ENCODE data around the gene STUM. TPM values are rescaled to one million over a fixed set of nuclear protein-coding genes. Genes with fewer than 3 reads are reported as not detected.

Gene STUM
- total and polyA plus RNA-seq, 10 of the 15 experiments (the other 5 are each of a cell fraction or from before 2014, with no cell fraction given) = under 0.01 to 0.15 (median 0.09) TPM; not detected in 5

GRCh38 chr1:226633541-226634165 lies 85.1 kb downstream of the STUM start (continued):
- TF ChIP-seq, protein P1, sequence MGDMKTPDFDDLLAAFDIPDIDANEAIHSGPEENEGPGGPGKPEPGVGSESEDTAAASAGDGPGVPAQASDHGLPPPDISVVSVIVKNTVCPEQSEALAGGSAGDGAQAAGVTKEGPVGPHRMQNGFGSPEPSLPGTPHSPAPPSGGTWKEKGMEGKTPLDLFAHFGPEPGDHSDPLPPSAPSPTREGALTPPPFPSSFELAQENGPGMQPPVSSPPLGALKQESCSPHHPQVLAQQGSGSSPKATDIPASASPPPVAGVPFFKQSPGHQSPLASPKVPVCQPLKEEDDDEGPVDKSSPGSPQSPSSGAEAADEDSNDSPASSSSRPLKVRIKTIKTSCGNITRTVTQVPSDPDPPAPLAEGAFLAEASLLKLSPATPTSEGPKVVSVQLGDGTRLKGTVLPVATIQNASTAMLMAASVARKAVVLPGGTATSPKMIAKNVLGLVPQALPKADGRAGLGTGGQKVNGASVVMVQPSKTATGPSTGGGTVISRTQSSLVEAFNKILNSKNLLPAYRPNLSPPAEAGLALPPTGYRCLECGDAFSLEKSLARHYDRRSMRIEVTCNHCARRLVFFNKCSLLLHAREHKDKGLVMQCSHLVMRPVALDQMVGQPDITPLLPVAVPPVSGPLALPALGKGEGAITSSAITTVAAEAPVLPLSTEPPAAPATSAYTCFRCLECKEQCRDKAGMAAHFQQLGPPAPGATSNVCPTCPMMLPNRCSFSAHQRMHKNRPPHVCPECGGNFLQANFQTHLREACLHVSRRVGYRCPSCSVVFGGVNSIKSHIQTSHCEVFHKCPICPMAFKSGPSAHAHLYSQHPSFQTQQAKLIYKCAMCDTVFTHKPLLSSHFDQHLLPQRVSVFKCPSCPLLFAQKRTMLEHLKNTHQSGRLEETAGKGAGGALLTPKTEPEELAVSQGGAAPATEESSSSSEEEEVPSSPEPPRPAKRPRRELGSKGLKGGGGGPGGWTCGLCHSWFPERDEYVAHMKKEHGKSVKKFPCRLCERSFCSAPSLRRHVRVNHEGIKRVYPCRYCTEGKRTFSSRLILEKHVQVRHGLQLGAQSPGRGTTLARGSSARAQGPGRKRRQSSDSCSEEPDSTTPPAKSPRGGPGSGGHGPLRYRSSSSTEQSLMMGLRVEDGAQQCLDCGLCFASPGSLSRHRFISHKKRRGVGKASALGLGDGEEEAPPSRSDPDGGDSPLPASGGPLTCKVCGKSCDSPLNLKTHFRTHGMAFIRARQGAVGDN (IDR thresholded peaks at IDR 0.05) = no peak

DNA sequence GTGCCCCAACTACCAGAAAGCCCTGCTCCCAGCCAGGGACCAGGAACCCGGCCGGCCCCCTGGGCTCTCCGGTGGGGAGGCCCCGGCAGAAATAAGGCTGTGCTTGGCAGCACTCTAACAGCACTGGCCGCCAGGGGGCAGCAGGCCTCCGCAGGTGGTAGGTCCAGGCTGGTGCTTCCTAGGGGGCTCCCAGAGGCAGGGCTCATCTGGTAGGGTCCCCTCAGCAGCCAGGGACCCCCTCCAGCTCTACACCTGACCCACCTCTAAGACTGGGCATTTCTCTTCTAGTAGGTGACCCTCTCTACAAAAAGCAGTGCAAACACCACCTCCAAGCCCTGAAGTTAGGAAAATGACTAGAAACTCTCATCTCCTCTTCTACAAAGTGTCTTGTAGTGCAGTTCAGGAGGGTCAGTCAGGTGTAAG lies 85.6 kb downstream of the STUM start:
- BruUV-seq (replicated peaks) = no TSS peak
- RAD21 ChIA-PET (ENCODE audit: unreplicated experiment) = interaction anchor here (0.9 to 4.9 kb wide), 12 partner anchors 9 to 249 kb away, joined by 3 to 42 read pairs (median 8); partner anchors contain the start of gene ITPKB
- Histone ChIP-seq H3K4me3 (no peak overlapping the region), H2AFZ (ENCODE audit: control insufficient read depth, low read depth, low read length) (no peak overlapping the region), H3K4me2 (ENCODE audit: control insufficient read depth, insufficient read depth) (no peak overlapping the region), H3K9ac (ENCODE audit: control insufficient read depth, insufficient read depth, low read length) (no peak overlapping the region), H3K9me3 (replicated peaks; ENCODE audit: control insufficient read depth, insufficient read depth, low read length) (no peaks in the 10 kb centered on the region), H3K27me3 (replicated peaks in 1 of 2; ENCODE audit: control insufficient read depth in 2 of 2, insufficient read depth in 2 of 2, low read length in 1 of 2) (no peaks in the 10 kb centered on the region), H3K79me2 (ENCODE audit: control insufficient read depth, insufficient read depth, low read length) (no peaks in the 10 kb centered on the region), H4K20me1 (ENCODE audit: control insufficient read depth, insufficient read depth) (no peaks in the 10 kb centered on the region), H3K36me3 (ENCODE audit: control insufficient read depth in 2 of 2, insufficient read depth in 2 of 2, low read length in 1 of 2) (peaks cover 9 to 17% of the 10 kb centered on the region in 2 experiments), H3K27ac (ENCODE audit: control insufficient read depth, insufficient read depth) (no peak overlapping the region), H3K4me1 (ENCODE audit: control insufficient read depth, insufficient read depth, low read length) (peaks cover 21% of the 10 kb centered on the region)
- SMC1A ChIA-PET (ENCODE audit: uncharacterized antibody, unreplicated experiment) = interaction anchor here (0.8 to 4.4 kb wide), 10 partner anchors 10 to 209 kb away, joined by 3 to 86 read pairs (median 6); no protein-coding TSS in a partner anchor
- POLR2A ChIA-PET = interaction anchor here (1.2 to 2.0 kb wide), 3 partner anchors 9 to 195 kb away, joined by 3 to 12 read pairs (median 3); no protein-coding TSS in a partner anchor
- ATAC-seq = peak; percentile 97
- no peak for DNase-seq (ENCODE audit: low read depth, low spot score)
- CTCF ChIA-PET = interaction anchor here (0.7 to 6.9 kb wide), 27 partner anchors 8 to 1120 kb away, joined by 3 to 112 read pairs (median 4); partner anchors contain the start of gene COQ8A
- WGBS (ENCODE audit: insufficient coverage, insufficient replicate concordance, low lambda C conversion rate, missing lambda C conversion rate) = 0% methylated on average over 6 of the region's 6 CpGs
- peak; percentile 82 for FAIRE-seq
- in situ Hi-C loops (cut with MboI) (loop anchor here (5.0 kb wide), 1 partner anchor 193 kb away; no protein-coding TSS in a partner anchor), intact Hi-C loops (cut with micrococcal nuclease; ENCODE audit: unreplicated experiment) (loop anchor here (1.0 to 2.0 kb wide), 2 partner anchors 105 to 194 kb away; partner anchors contain the start of gene ITPKB)
- TF ChIP-seq BCL11A (IDR thresholded peaks at IDR 0.05; ENCODE audit: low read depth, low read length) (no peak), PAX5 (IDR thresholded peaks at IDR 0.05; ENCODE audit: borderline replicate concordance, low read depth, low read length) (no peak; the same call in 1 of the 2 replicates), NFIC (IDR thresholded peaks at IDR 0.05; ENCODE audit: low read depth, low read length) (no peak), HDAC6 (IDR thresholded peaks at IDR 0.05; ENCODE audit: unreplicated experiment) (no peak), HDGF (IDR thresholded peaks at IDR 0.05) (peak; percentile 48; the same call in 1 of the 2 replicates), SP1 (IDR thresholded peaks at IDR 0.05; ENCODE audit: low read depth, low read length) (no peak), TCF3 (IDR thresholded peaks at IDR 0.05; ENCODE audit: borderline replicate concordance, insufficient read depth, low read depth, low read length) (0 out of 2 replicates have a peak, but pooled peaks have one; percentile 35), HDAC2 (IDR thresholded peaks at IDR 0.05) (no peak), RB1 (IDR thresholded peaks at IDR 0.05; ENCODE audit: borderline replicate concordance) (peak; percentile 37; the same call in 1 of the 2 replicates), NBN (IDR thresholded peaks at IDR 0.05) (no peak), RAD21 (IDR thresholded peaks at IDR 0.05; ENCODE audit: insufficient read depth, low read depth, low read length) (peak; percentile 94), POLR2AphosphoS2 (IDR thresholded peaks at IDR 0.05; ENCODE audit: low read depth, low read length) (no peak), PAX8 (IDR thresholded peaks at IDR 0.05) (no peak), SREBF2 (IDR thresholded peaks at IDR 0.05; ENCODE audit: low read length) (no peak), SUZ12 (IDR thresholded peaks at IDR 0.05; ENCODE audit: unreplicated experiment) (no peak), IRF5 (IDR thresholded peaks at IDR 0.05; ENCODE audit: borderline replicate concordance) (no peak)
